Measurements from ENCODE around the gene SLCO4A1.

Gene SLCO4A1

GRCh38 chr20:62688083-62688482 lies 45.8 kb downstream of the SLCO4A1 start:
- DNase-seq: no peak

- no peak for DNase-seq
Measured at GRCh38 chr20:62688855-62689460, 46.7 kb downstream of the SLCO4A1 start.

GRCh38 chr20:62689861-62690260 lies 47.6 kb downstream of the SLCO4A1 start:
- DNase-seq: no peak

- DNase-seq: no peak
Measured at GRCh38 chr20:62690261-62690820, 48.0 kb downstream of the SLCO4A1 start.

GRCh38 chr20:62691487-62691886 lies 49.2 kb downstream of the SLCO4A1 start:
- DNase-seq: no peak

GRCh38 chr20:62692176-62692575 lies 49.9 kb downstream of the SLCO4A1 start:
- DNase-seq: no peak

GRCh38 chr20:62692801-62693523 lies 50.7 kb downstream of the SLCO4A1 start:
- DNase-seq: no peak

- DNase-seq: no peak
Measured at GRCh38 chr20:62693524-62693922, 51.2 kb downstream of the SLCO4A1 start.

- DNase-seq: no peak
Measured at GRCh38 chr20:62694106-62694505, 51.8 kb downstream of the SLCO4A1 start.

GRCh38 chr20:62694868-62695267 lies 52.6 kb downstream of the SLCO4A1 start:
- DNase-seq: no peak

- DNase-seq: no peak
Measured at GRCh38 chr20:62695448-62696414, 53.4 kb downstream of the SLCO4A1 start.

GRCh38 chr20:62696434-62696957 lies 54.2 kb downstream of the SLCO4A1 start:
- no peak for DNase-seq

- no peak for DNase-seq
Measured at GRCh38 chr20:62696989-62697388, 54.7 kb downstream of the SLCO4A1 start.

- no peak for DNase-seq
Measured at GRCh38 chr20:62697468-62697912, 55.2 kb downstream of the SLCO4A1 start.

GRCh38 chr20:62698231-62698630 lies 55.9 kb downstream of the SLCO4A1 start:
- no peak for DNase-seq

GRCh38 chr20:62699296-62699695 lies 57.0 kb downstream of the SLCO4A1 start:
- DNase-seq: no peak

GRCh38 chr20:62699741-62700140 lies 57.4 kb downstream of the SLCO4A1 start:
- no peak for DNase-seq

- DNase-seq: no peak
Measured at GRCh38 chr20:62700261-62700930, 58.1 kb downstream of the SLCO4A1 start.

- DNase-seq: no peak
Measured at GRCh38 chr20:62701161-62702012, 59.1 kb downstream of the SLCO4A1 start.

GRCh38 chr20:62702013-62702300 lies 59.7 kb downstream of the SLCO4A1 start:
- no peak for DNase-seq

Measured in right kidney (tissue), 1 donor.